GM21717 (cell line): ENCODE data around the gene RTN4RL2.

ENCODE experiments used
- ATAC-seq: cut with Tn5 transposase; IDR thresholded peaks from one replicate; pipeline ENCODE4 v1.9.1; 2021; ENCODE audit warnings: mild to moderate bottlenecking, moderate library complexity; ENCODE audit not compliant: unreplicated experiment

RTN4RL2 gene

GRCh38 chr11:57516061-57516443 lies 55.7 kb downstream of the RTN4RL2 start:
- no peak for ATAC-seq

GRCh38 chr11:57521116-57521515 lies 60.8 kb downstream of the RTN4RL2 start:
- no peak for ATAC-seq

- ATAC-seq = no peak
Measured at GRCh38 chr11:57523419-57523818, 63.1 kb downstream of the RTN4RL2 start.
